Fibroblast of lung (primary cell): ENCODE measurements around the gene PKHD1. TPM values are rescaled to one million over a fixed set of nuclear protein-coding genes. Genes with fewer than 3 reads are reported as not detected.

ENCODE experiments used
- DNase-seq, 2 donors: peaks; one replicate each; pipeline versions ENCODE4 v3.0.0 to v3.0.0-alpha.2; 2010; ENCODE audit warnings: low read depth in 2 of 2
- H2AFZ ChIP-seq: 2 replicates; pipeline ENCODE4 v1.5.1; 2012; ENCODE audit warnings: low read length, control low read depth, inconsistent platforms
- H3K27ac ChIP-seq: 2 replicates; pipeline ENCODE4 v1.5.1; 2011; ENCODE audit warnings: low read length, control low read depth; ENCODE audit not compliant: insufficient read depth
- H3K27me3 ChIP-seq: 2 replicates; pipeline ENCODE4 v1.5.1; 2011; ENCODE audit warnings: mild to moderate bottlenecking, low read length; ENCODE audit not compliant: control insufficient read depth, insufficient read depth
- H3K36me3 ChIP-seq: 2 replicates; pipeline ENCODE4 v1.5.1; 2011; ENCODE audit warnings: low read length; ENCODE audit not compliant: control insufficient read depth, insufficient read depth
- H3K4me1 ChIP-seq: 2 replicates; pipeline ENCODE4 v1.5.1; 2011; ENCODE audit warnings: low read length; ENCODE audit not compliant: control insufficient read depth, insufficient read depth; ENCODE audit errors: extremely low read depth
- H3K4me2 ChIP-seq: 2 replicates; pipeline ENCODE4 v1.5.1; 2011; ENCODE audit warnings: low read length, control low read depth; ENCODE audit not compliant: insufficient read depth; ENCODE audit errors: extremely low read depth
- H3K4me3 ChIP-seq, 4 experiments: fragments of 200-600 bp in 1 of 4; sonication (generic) in 1 of 4; replicated peaks in 1 of 4; 2 replicates each; pipeline ENCODE4 v1.5.1; 2011 to 2016; ENCODE audit warnings: low read length in 4 of 4, low read depth in 3 of 4, mild to moderate bottlenecking in 3 of 4, control low read depth in 2 of 4, inconsistent platforms in 1 of 4, mixed read lengths in 1 of 4; ENCODE audit not compliant: insufficient read depth in 1 of 4; ENCODE audit errors: control extremely low read depth in 1 of 4
- H3K79me2 ChIP-seq: 2 replicates; pipeline ENCODE4 v1.5.1; 2012; ENCODE audit warnings: mild to moderate bottlenecking, low read length, inconsistent platforms; ENCODE audit not compliant: control insufficient read depth, insufficient read depth
- H3K9ac ChIP-seq: 2 replicates; pipeline ENCODE4 v1.5.1; 2011; ENCODE audit warnings: mild to moderate bottlenecking, low read length, control low read depth; ENCODE audit not compliant: insufficient read depth
- H3K9me3 ChIP-seq: 2 replicates; pipeline ENCODE4 v1.5.1; 2012; ENCODE audit warnings: low read depth, low read length; ENCODE audit not compliant: control insufficient read depth, insufficient read depth
- H4K20me1 ChIP-seq: 2 replicates; pipeline ENCODE4 v1.5.1; 2011; ENCODE audit warnings: low read length; ENCODE audit not compliant: control insufficient read depth, insufficient read depth; ENCODE audit errors: extremely low read depth
- CTCF ChIP-seq, 2 donors: IDR thresholded peaks in 1 of 2; conservative IDR thresholded peaks in 1 of 2; 1 replicate in 1 of 2; 2 replicates in 1 of 2; pipeline ENCODE4 v1.5.1; 2011 to 2012; ENCODE audit warnings: low read length in 2 of 2, control low read depth in 1 of 2, inconsistent platforms in 1 of 2, low read depth in 1 of 2, mild to moderate bottlenecking in 1 of 2
- EZH2 ChIP-seq: IDR thresholded peaks from 2 replicates; pipeline ENCODE4 v1.5.1; 2012; ENCODE audit warnings: low read length, control low read depth, mild to moderate bottlenecking; ENCODE audit errors: missing control alignments
- polyA plus RNA-seq, 2 donors: library from polyadenylated mRNA; depleted of rRNA in 1 of 2; stranded (reverse) in 1 of 2; unstranded in 1 of 2; fragments of >200 nt; gene quantifications; 2 replicates each; pipeline ENCODE4 v1.2.1, GENCODE V29; 2011 to 2012; ENCODE audit warnings: missing spikeins in 1 of 2
- total RNA-seq: library from RNA; depleted of rRNA; stranded (reverse); fragments of >200 nt; gene quantifications from 2 replicates; pipeline ENCODE4 v1.2.1, GENCODE V29; 2014

Gene PKHD1
- total and polyA plus RNA-seq, 2 donors (not counting 1 experiment from before 2014, with no cell fraction given): not detected

GRCh38 chr6:51594981-51595380 lies 492.4 kb downstream of the PKHD1 start:
- Histone ChIP-seq H3K9me3 (no peaks in the 10 kb centered on the region), H4K20me1 (no peaks in the 10 kb centered on the region), H3K27ac (no peak overlapping the region), H3K9ac (no peak overlapping the region), H3K36me3 (no peaks in the 10 kb centered on the region), H3K4me1 (no peaks in the 10 kb centered on the region), H2AFZ (no peak overlapping the region), H3K27me3 (no peaks in the 10 kb centered on the region), H3K79me2 (no peaks in the 10 kb centered on the region), H3K4me3 (no peak overlapping the region), H3K4me2 (no peak overlapping the region)
- no peak for TF ChIP-seq CTCF (conservative IDR thresholded peaks at IDR 0.05 in 1 of 2, IDR thresholded peaks at IDR 0.05 in 1 of 2; ENCODE audit: low read depth in 1 of 2, low read length in 2 of 2)
- no peak for TF ChIP-seq EZH2
- no peak for DNase-seq

DNA sequence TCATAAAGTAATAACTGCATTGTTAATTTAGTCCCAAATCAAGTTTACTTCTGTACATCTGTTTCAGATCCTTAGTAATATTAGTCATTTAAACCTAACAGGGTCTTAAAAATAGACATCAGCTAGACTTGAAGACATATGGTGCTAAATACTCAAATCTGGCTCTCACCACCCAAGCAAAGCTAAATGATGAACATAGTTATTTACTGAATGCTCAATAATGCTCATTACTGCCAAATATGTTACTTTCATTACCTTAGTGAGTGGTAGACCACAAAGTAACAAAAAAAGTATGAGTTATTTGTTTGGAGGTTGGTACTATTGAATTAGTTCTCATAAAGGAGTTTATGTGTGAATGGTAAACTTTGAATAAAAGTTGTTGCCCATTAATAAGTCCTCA lies 502.1 kb downstream of the PKHD1 start:
- Histone ChIP-seq H3K27ac (no peak overlapping the region), H3K9me3 (no peaks in the 10 kb centered on the region), H3K27me3 (no peaks in the 10 kb centered on the region), H3K4me2 (no peak overlapping the region), H2AFZ (no peak overlapping the region), H3K4me3 (no peak overlapping the region), H3K9ac (no peak overlapping the region), H3K4me1 (no peaks in the 10 kb centered on the region), H4K20me1 (no peaks in the 10 kb centered on the region), H3K36me3 (no peaks in the 10 kb centered on the region), H3K79me2 (no peaks in the 10 kb centered on the region)
- DNase-seq: no peak
- TF ChIP-seq EZH2: no peak
- no peak for TF ChIP-seq CTCF (conservative IDR thresholded peaks at IDR 0.05 in 1 of 2, IDR thresholded peaks at IDR 0.05 in 1 of 2; ENCODE audit: low read depth in 1 of 2, low read length in 2 of 2)

DNA sequence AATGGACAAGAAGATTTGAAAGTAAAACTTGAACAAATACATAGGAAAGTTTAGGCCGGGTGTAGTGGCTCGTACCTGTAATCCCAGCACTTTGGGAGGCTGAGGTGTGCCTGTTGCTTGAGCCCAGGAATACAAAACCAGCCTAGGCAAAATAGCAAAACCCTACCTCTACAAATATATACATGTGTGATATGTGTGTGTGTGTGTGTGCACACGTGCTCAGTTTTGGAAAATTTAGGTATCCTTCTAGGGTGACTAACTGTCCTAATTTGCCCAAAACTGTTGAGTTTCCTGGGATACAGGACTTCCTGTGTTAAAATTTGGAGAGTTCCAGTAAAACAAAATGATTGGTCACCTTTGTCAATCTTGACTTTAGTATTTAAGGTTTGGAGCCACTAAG lies 503.2 kb downstream of the PKHD1 start:
- Histone ChIP-seq H3K4me2 (no peak overlapping the region), H3K4me3 (no peak overlapping the region), H3K9ac (no peak overlapping the region), H3K79me2 (no peaks in the 10 kb centered on the region), H4K20me1 (no peaks in the 10 kb centered on the region), H3K36me3 (no peaks in the 10 kb centered on the region), H3K9me3 (no peaks in the 10 kb centered on the region), H3K4me1 (no peaks in the 10 kb centered on the region), H3K27ac (no peak overlapping the region), H2AFZ (no peak overlapping the region), H3K27me3 (no peaks in the 10 kb centered on the region)
- DNase-seq: no peak
- no peak for TF ChIP-seq CTCF (conservative IDR thresholded peaks at IDR 0.05 in 1 of 2, IDR thresholded peaks at IDR 0.05 in 1 of 2; ENCODE audit: low read depth in 1 of 2, low read length in 2 of 2)
- no peak for TF ChIP-seq EZH2
